Calu3 (cell line): ENCODE measurements around the gene STIMATE. TPM values are rescaled to one million over a fixed set of nuclear protein-coding genes. Genes with fewer than 3 reads are reported as not detected.

Experiments
- BruUV-seq: library from RNA; stranded (reverse); fragments of 400-500 nt; replicated peaks from 2 replicates; lab custom pipeline; 2021; lab: Mats Ljungman, UMichigan
- CTCF ChIA-PET: fragments of 300-600 bp; sonication (Branson Sonifier 250); formaldehyde crosslinking; loops from one replicate; lab custom pipeline; 2022; ENCODE audit warnings: antibody characterized with exemption; lab: Charles Lee
- DNase-seq: peaks from one replicate; pipeline ENCODE4 v3.0.0; 2022
- H3K27ac Mint-ChIP-seq: one replicate; pipeline ENCODE4 v1.8.0; 2022; ENCODE audit warnings: mixed read lengths; ENCODE audit not compliant: unreplicated experiment
- H3K27me3 Mint-ChIP-seq: one replicate; pipeline ENCODE4 v1.8.0; 2022; ENCODE audit warnings: mixed read lengths; ENCODE audit not compliant: unreplicated experiment
- H3K36me3 Mint-ChIP-seq: one replicate; pipeline ENCODE4 v1.8.0; 2022; ENCODE audit warnings: mild to moderate bottlenecking, moderate library complexity, mixed read lengths; ENCODE audit not compliant: insufficient read depth, unreplicated experiment
- H3K4me1 Mint-ChIP-seq: one replicate; pipeline ENCODE4 v1.8.0; 2022; ENCODE audit warnings: mild to moderate bottlenecking, low read depth, mixed read lengths; ENCODE audit not compliant: unreplicated experiment
- H3K4me3 Mint-ChIP-seq: one replicate; pipeline ENCODE4 v1.8.0; 2022; ENCODE audit warnings: mild to moderate bottlenecking, low read depth, moderate library complexity, mixed read lengths; ENCODE audit not compliant: unreplicated experiment
- H3K9me3 Mint-ChIP-seq: one replicate; pipeline ENCODE4 v1.8.0; 2022; ENCODE audit warnings: low read depth, mixed read lengths; ENCODE audit not compliant: unreplicated experiment
- intact Hi-C: fragments of 100-400 bp; cut with micrococcal nuclease; formaldehyde crosslinking; loops from one replicate; pipeline ENCODE4 v1.10.0; 2022; ENCODE audit not compliant: unreplicated experiment
- total RNA-seq: library from RNA; stranded (reverse); gene quantifications from 2 replicates; pipeline ENCODE4 v1.2.3, GENCODE V29; 2022
- TF ChIP-seq, protein P1 (sequence below): fragments of 200-600 bp; IDR thresholded peaks from one replicate; pipeline ENCODE4 v1.8.0; 2022; ENCODE audit warnings: antibody characterized with exemption; ENCODE audit not compliant: unreplicated experiment

Gene STIMATE
- total RNA-seq, 1 experiment from 2014 or later: 11.7 TPM

DNA sequence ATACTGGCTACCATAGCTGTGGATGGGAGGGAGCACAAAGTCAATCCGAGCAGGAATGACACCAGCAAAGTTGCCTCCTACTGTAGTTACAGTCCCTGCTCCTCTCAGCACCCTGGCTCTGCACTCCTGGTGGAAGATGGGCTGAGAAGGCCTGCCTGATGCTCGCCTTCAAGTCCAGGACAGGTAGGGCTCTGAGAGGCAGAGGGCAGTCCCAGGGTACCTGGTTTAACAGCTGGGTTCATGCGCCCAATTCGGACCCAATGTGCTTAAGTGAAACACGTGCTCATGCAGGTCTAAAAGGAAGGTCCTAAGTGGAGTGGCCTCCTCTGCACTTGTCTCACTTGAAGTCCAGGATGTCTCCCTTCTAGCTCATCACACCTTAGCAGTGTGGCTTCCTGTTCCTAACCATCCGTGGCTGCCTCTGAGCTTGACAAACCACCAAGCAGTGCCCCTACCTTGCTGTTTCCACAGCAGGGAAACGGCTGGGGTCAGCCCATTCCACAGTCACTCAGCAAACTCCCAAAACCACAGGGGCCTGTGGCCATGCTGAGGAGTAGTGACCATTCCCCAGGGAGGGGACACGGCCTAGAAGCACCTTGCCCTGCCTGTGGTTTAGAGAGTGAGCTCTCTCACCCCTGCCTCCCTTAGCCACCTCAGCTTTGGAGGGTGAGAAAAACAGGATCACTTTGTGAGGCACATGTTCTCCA is 58.6 kb downstream of the STIMATE start:
- H3K9me3 Mint-ChIP-seq: no peaks in the 10 kb centered on the region
- no TSS peak for BruUV-seq
- no peaks in the 10 kb centered on the region for H3K36me3 Mint-ChIP-seq
- no peak overlapping the region for H3K4me3 Mint-ChIP-seq
- intact Hi-C loops: no loop called here
- H3K27me3 Mint-ChIP-seq: no peaks in the 10 kb centered on the region
- TF ChIP-seq, protein P1, sequence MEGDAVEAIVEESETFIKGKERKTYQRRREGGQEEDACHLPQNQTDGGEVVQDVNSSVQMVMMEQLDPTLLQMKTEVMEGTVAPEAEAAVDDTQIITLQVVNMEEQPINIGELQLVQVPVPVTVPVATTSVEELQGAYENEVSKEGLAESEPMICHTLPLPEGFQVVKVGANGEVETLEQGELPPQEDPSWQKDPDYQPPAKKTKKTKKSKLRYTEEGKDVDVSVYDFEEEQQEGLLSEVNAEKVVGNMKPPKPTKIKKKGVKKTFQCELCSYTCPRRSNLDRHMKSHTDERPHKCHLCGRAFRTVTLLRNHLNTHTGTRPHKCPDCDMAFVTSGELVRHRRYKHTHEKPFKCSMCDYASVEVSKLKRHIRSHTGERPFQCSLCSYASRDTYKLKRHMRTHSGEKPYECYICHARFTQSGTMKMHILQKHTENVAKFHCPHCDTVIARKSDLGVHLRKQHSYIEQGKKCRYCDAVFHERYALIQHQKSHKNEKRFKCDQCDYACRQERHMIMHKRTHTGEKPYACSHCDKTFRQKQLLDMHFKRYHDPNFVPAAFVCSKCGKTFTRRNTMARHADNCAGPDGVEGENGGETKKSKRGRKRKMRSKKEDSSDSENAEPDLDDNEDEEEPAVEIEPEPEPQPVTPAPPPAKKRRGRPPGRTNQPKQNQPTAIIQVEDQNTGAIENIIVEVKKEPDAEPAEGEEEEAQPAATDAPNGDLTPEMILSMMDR: no peak
- no peak for DNase-seq
- CTCF ChIA-PET: no interaction called here
- H3K27ac Mint-ChIP-seq: no peak overlapping the region
- no peaks in the 10 kb centered on the region for H3K4me1 Mint-ChIP-seq

GRCh38 chr3:52836986-52837385 is 60.4 kb downstream of the STIMATE start:
- no peak overlapping the region for H3K27ac Mint-ChIP-seq
- H3K36me3 Mint-ChIP-seq: no peaks in the 10 kb centered on the region
- no peaks in the 10 kb centered on the region for H3K9me3 Mint-ChIP-seq
- BruUV-seq: no TSS peak
- intact Hi-C loops: no loop called here
- CTCF ChIA-PET: interaction anchor here (0.5 to 1.1 kb wide), 2 partner anchors 10 to 44 kb away, joined by 3 to 4 read pairs; no protein-coding TSS in a partner anchor
- TF ChIP-seq, protein P1: no peak
- H3K4me1 Mint-ChIP-seq: no peaks in the 10 kb centered on the region
- no peaks in the 10 kb centered on the region for H3K27me3 Mint-ChIP-seq
- H3K4me3 Mint-ChIP-seq: no peak overlapping the region
- DNase-seq: no peak

- no peak for DNase-seq
- intact Hi-C loops: no loop called here
- peaks cover 3% of the 10 kb centered on the region for H3K4me1 Mint-ChIP-seq
- TF ChIP-seq, protein P1: no peak
- no peaks in the 10 kb centered on the region for H3K9me3 Mint-ChIP-seq
- CTCF ChIA-PET: interaction anchor here (1.1 kb wide), 1 partner anchor 9 kb away, joined by 3 read pairs; no protein-coding TSS in a partner anchor
- H3K4me3 Mint-ChIP-seq: no peak overlapping the region
- no peak overlapping the region for H3K27ac Mint-ChIP-seq
- H3K36me3 Mint-ChIP-seq: no peaks in the 10 kb centered on the region
- no peaks in the 10 kb centered on the region for H3K27me3 Mint-ChIP-seq
- no TSS peak for BruUV-seq
These were observed 60.9 kb downstream of the STIMATE start for GRCh38 chr3:52836471-52836845.

DNA sequence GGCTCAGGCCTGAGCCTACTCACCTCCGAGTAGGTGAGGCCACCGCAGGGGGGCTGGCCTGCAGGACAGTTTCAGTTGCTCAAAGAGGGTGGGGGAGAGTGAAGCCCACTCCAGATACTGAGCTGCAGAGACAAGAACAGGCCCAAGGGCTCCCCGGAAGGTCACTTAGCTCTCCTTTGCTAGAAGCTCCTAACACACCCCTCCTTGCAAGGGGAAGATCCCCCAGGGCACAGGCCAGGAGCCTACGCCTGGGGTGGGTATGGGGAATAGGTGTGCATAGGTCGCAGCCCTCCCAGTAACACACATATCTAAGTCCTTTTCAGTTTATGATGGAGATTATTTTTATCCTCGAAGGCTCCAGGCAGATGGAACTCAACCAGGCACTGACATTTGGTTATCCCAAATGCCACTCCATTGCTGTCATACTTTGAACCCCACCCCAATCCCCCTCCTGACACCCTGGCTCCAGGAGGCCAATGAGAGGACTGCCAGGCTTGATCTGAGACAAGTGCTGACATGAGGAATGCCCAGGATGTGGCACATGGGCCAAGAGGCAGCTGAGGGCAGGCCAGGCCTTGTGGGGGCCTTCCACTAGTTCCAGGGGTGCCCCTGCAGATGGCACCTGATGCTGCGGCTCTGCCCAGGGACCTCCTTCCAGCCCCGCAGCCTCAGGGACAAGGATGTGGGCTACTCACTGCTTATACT is 61.4 kb downstream of the STIMATE start:
- TF ChIP-seq, protein P1: no peak
- DNase-seq: no peak
- no peaks in the 10 kb centered on the region for H3K27me3 Mint-ChIP-seq
- H3K36me3 Mint-ChIP-seq: no peaks in the 10 kb centered on the region
- no TSS peak for BruUV-seq
- intact Hi-C loops: no loop called here
- CTCF ChIA-PET: no interaction called here
- no peak overlapping the region for H3K4me3 Mint-ChIP-seq
- peaks cover 8% of the 10 kb centered on the region for H3K4me1 Mint-ChIP-seq
- H3K9me3 Mint-ChIP-seq: no peaks in the 10 kb centered on the region
- no peak overlapping the region for H3K27ac Mint-ChIP-seq
